ENCODE data around the gene PFN3.

The PFN3 gene

GRCh38 chr5:177359451-177359851 is 41.0 kb downstream of the PFN3 start:
- DNase-seq (ENCODE audit: low spot score), result no peak

- no peak for DNase-seq (ENCODE audit: low spot score)
These were observed 42.1 kb downstream of the PFN3 start for GRCh38 chr5:177358370-177358819.

GRCh38 chr5:177357459-177358351 is 42.8 kb downstream of the PFN3 start, which contains the start of gene RGS14:
Gene RGS14, plus strand, starts transcription at chr5:177357924. Its CDS starts 101 bp downstream, at chr5:177358025.
- no peak for DNase-seq (ENCODE audit: low spot score)

- no peak for DNase-seq (ENCODE audit: low spot score)
These were observed 43.4 kb downstream of the PFN3 start for GRCh38 chr5:177357146-177357458.

- no peak for DNase-seq (ENCODE audit: low spot score)
These were observed 43.7 kb downstream of the PFN3 start for GRCh38 chr5:177356746-177357145.

- DNase-seq (ENCODE audit: low spot score), result no peak
These were observed 44.6 kb downstream of the PFN3 start for GRCh38 chr5:177355868-177356168.

- no peak for DNase-seq (ENCODE audit: low spot score)
These were observed 45.1 kb downstream of the PFN3 start for GRCh38 chr5:177355162-177355867.

GRCh38 chr5:177354711-177355110 is 45.8 kb downstream of the PFN3 start:
- DNase-seq (ENCODE audit: low spot score), result no peak

GRCh38 chr5:177354256-177354655 is 46.2 kb downstream of the PFN3 start:
- DNase-seq (ENCODE audit: low spot score), result no peak

- DNase-seq (ENCODE audit: low spot score), result no peak
These were observed 47.4 kb downstream of the PFN3 start for GRCh38 chr5:177353093-177353492.

GRCh38 chr5:177351392-177352329 is 48.8 kb downstream of the PFN3 start, which contains the start of gene LMAN2:
Gene LMAN2, minus strand, starts transcription at chr5:177351668. Its CDS starts 21 bp downstream, at chr5:177351647.
- peak; percentile 97 for DNase-seq (ENCODE audit: low spot score)

GRCh38 chr5:177350776-177351391 is 49.6 kb downstream of the PFN3 start:
- no peak for DNase-seq (ENCODE audit: low spot score)

Data from HuH-7 (cell line).